Suppressor macrophage (primary cell): ENCODE measurements around the gene HYAL1.
A peak's percentile ranks its signal among the peaks of the same experiment; 100 is the strongest.

Experiments
- DNase-seq, 4 experiments: peaks; one replicate each; pipeline ENCODE4 v3.0.0-alpha.2; 2020 to 2022

Gene HYAL1

GRCh38 chr3:50260027-50260941 lies 43.1 kb downstream of the HYAL1 start:
- peak; percentile 93 to 96 (median 94) for DNase-seq

DNA sequence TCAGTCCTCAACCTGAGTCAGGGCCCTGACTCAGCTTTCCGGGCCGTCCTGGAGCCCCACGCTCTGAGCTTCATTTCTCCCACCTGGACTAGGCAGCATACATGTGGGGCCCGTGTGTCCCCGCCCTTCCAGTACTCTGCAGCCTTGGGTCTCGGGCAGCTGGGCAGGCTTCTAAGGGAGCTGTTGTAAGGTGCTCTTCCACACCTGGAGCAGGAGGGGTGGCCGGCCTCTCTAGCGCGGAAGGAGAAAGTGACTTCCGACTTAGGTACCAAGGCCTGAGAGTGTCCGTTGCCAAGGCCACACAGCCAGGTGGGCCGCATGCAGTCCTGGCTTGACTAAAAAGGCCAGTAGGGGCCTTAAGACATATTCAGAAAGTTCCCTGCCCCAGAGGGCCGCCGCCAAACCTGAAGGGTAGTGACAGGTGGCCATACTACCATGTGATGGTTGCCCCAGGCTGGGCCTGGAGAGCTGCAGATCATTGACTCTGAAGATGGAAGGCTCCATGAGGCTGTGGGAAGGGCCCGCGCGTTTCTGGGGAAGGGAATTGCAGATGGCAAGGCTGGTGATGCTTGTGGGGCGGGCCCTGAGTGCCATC lies 43.8 kb downstream of the HYAL1 start:
- no peak for DNase-seq

DNA sequence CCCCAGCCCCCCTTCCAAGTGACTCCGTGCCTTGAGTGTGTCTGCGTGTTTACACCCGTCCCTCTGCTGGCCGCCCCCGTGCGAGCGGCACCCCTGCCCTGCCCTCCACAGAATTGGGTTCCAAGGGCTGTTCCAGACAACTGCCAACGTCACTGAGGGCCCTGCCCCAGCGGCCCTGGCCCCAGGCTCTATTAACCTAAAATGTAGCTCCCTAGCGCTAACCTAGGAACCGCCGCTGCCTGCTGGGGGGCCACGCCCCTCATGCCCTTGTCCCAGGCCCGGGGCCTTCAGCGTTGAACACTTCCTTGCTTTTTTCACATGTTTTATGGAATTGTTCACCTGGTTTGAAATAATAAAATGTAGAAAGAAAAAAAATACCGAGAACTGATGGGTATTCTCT lies 44.4 kb downstream of the HYAL1 start:
- DNase-seq: no peak

- DNase-seq: no peak
Observed at GRCh38 chr3:50258029-50258680, 45.2 kb downstream of the HYAL1 start.

- DNase-seq: peak; percentile 33 to 66 (median 48)
Observed at GRCh38 chr3:50256978-50257890, 46.1 kb downstream of the HYAL1 start.

GRCh38 chr3:50255251-50255615 lies 48.1 kb downstream of the HYAL1 start:
- DNase-seq: no peak

- peak; percentile 91 to 95 (median 93) for DNase-seq
Observed at GRCh38 chr3:50254577-50255250, 48.7 kb downstream of the HYAL1 start.

- DNase-seq: peak in 3 of 4 experiments; percentile 56 to 66 (median 58)
Observed at GRCh38 chr3:50251220-50251619, 52.2 kb downstream of the HYAL1 start.

GRCh38 chr3:50250514-50250913 lies 52.9 kb downstream of the HYAL1 start:
- no peak for DNase-seq
